Astrocyte of the spinal cord (primary cell): ENCODE measurements around the gene LMCD1.
A peak's percentile ranks its signal among the peaks of the same experiment; 100 is the strongest.

Experiments
- DNase-seq: peaks from one replicate; pipeline ENCODE4 v3.0.0; 2011; ENCODE audit warnings: low read depth, low spot score
- H3K4me3 ChIP-seq: 2 replicates; pipeline ENCODE4 v1.5.1; 2011; ENCODE audit warnings: low read depth, mild to moderate bottlenecking, low read length, moderate library complexity
- CTCF ChIP-seq: IDR thresholded peaks from 2 replicates; pipeline ENCODE4 v1.5.1; 2012; ENCODE audit warnings: low read depth, mild to moderate bottlenecking, low read length, inconsistent platforms
- in situ Hi-C: cut with HindIII; loops from 2 replicates; pipeline ENCODE4 v1.10.0; 2017; ENCODE audit warnings: low sequenced_read_pairs

Gene LMCD1

GRCh38 chr3:8509961-8510360 is 8.3 kb downstream of the LMCD1 start:
- DNase-seq = peak; percentile 89
- in situ Hi-C loops = no loop called here
- no peak overlapping the region for H3K4me3 ChIP-seq
- no peak for TF ChIP-seq CTCF

- no peak overlapping the region for H3K4me3 ChIP-seq
- in situ Hi-C loops = no loop called here
- DNase-seq = no peak
- TF ChIP-seq CTCF = no peak
Measured at GRCh38 chr3:8512234-8512633, 10.6 kb downstream of the LMCD1 start.

GRCh38 chr3:8516047-8516661 is 14.5 kb downstream of the LMCD1 start:
- no peak for DNase-seq
- no peak overlapping the region for H3K4me3 ChIP-seq
- no peak for TF ChIP-seq CTCF
- in situ Hi-C loops = no loop called here

GRCh38 chr3:8516783-8517182 is 15.2 kb downstream of the LMCD1 start:
- no peak overlapping the region for H3K4me3 ChIP-seq
- no peak for DNase-seq
- no peak for TF ChIP-seq CTCF
- in situ Hi-C loops = no loop called here

GRCh38 chr3:8517487-8517886 is 15.9 kb downstream of the LMCD1 start:
- in situ Hi-C loops = no loop called here
- TF ChIP-seq CTCF = no peak
- H3K4me3 ChIP-seq = no peak overlapping the region
- DNase-seq = no peak

GRCh38 chr3:8518138-8518537 is 16.5 kb downstream of the LMCD1 start:
- H3K4me3 ChIP-seq = no peak overlapping the region
- in situ Hi-C loops = no loop called here
- TF ChIP-seq CTCF = no peak
- no peak for DNase-seq

- TF ChIP-seq CTCF = no peak
- in situ Hi-C loops = no loop called here
- peak; percentile 89 for DNase-seq
- no peak overlapping the region for H3K4me3 ChIP-seq
Measured at GRCh38 chr3:8519156-8519555, 17.5 kb downstream of the LMCD1 start.
